GM18870 (cell line): ENCODE data around the gene XPNPEP1.

ENCODE experiments used
- ATAC-seq: cut with Tn5 transposase; IDR thresholded peaks from one replicate; pipeline ENCODE4 v1.9.1; 2021; ENCODE audit warnings: moderate library complexity; ENCODE audit not compliant: unreplicated experiment

XPNPEP1 gene

GRCh38 chr10:109820620-109821405 lies 102.5 kb downstream of the XPNPEP1 start:
- no peak for ATAC-seq

- ATAC-seq: no peak
These were observed 103.5 kb downstream of the XPNPEP1 start for GRCh38 chr10:109819807-109820206.
